ENCODE results near the gene ANTXRL. TPM values are rescaled to one million over a fixed set of nuclear protein-coding genes. Genes with fewer than 3 reads are reported as not detected.
A peak's percentile ranks its signal among the peaks of the same experiment; 100 is the strongest.

The ANTXRL gene
- total RNA-seq, 6 donors from 2014 or later = not detected

DNA sequence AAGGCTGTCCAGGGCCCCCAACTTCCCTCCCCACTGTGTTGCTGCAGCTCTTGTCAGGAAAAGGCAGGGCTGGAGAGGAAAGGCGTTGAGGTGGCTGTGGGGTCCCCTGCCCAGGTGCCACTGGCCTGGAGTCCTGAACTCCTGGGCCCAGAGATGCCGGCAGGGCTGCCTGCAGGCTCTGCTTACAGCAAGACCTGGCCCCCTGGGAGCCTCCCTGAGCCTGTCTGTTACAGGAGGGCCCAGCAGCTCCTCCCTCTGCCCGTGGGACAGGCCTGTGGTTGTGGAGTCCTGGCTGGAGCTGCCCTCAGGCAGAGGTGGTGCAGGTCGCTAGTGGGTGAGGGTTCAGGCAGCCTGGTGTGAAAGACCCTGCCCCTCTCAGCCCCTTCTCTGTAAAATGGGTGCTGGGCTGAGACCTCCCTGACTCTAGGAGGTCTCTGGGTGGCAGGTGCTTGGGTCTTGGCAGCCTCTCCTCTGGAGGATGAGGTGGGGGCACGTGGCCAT lies 9.9 kb downstream of the ANTXRL start:
- Histone ChIP-seq H3K36me3 (no peaks in the 10 kb centered on the region), H3K27ac (no peak overlapping the region), H3K4me3 (no peak overlapping the region), H3K9me3 (no peaks in the 10 kb centered on the region), H3K27me3 (no peaks in the 10 kb centered on the region), H3K4me1 (peaks cover 3 to 8% (median 4%) of the 10 kb centered on the region in 4 donors)
- 76 to 92% methylated on average over 2 to 5 of the region's 5 CpGs for whole genome bisulfite sequencing, 2 donors
- TF ChIP-seq POLR2A (IDR thresholded peaks at IDR 0.05) (no peak), POLR2AphosphoS5 (IDR thresholded peaks at IDR 0.05) (no peak), EP300 (IDR thresholded peaks at IDR 0.05) (no peak), CTCF (IDR thresholded peaks at IDR 0.05) (no peak)
- DNase-seq (peak in 1 of 2 donors; percentile 54), ATAC-seq (ENCODE audit: low FRiP score in 2 of 2) (no peak)

DNA sequence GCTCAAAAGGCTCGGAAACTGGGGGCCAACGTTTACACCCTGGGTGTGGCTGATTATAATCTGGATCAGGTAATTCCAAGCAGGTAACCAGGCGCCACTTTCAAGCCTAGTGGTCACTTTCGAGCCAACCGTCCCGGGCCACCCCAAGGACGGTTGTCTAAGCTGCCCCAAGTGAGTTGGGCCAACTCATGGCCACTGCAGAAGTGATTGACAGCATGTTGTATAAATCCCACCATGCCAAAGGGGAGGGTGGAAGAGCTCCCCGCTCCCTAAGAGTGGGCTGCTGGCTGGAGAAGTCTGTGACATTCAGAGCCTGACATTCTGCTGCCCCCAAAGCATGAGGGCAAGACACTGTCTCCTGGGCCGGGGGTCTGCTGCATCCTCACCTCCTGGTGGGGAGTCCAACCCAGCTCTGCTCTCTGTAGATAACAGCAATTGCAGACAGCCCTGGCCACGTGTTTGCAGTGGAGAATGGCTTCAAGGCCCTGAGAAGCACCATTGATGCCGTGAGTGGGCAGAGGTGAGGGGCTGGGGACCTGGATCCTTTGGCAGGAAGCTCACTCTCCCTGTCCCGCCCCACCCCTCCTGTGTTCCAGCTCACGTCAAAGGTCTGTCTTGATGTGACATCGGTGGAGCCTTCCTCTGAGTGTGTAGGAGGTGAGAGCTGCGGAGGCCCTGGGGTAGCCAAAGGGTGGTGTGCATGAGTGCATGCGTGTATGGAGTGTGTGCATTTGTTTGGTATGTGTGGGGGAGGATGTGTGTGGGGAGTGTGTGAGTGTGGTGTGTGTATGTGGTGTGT lies 10.8 kb downstream of the ANTXRL start:
- ATAC-seq (ENCODE audit: low FRiP score in 2 of 2) (no peak), DNase-seq (no peak)
- Histone ChIP-seq H3K4me1 (peaks cover 0 to 5% (median under 1%) of the 10 kb centered on the region in 4 donors), H3K27me3 (no peaks in the 10 kb centered on the region), H3K36me3 (no peaks in the 10 kb centered on the region), H3K4me3 (no peak overlapping the region), H3K27ac (no peak overlapping the region), H3K9me3 (no peaks in the 10 kb centered on the region)
- TF ChIP-seq CTCF (IDR thresholded peaks at IDR 0.05) = no peak
- TF ChIP-seq POLR2AphosphoS5 (IDR thresholded peaks at IDR 0.05) = no peak
- TF ChIP-seq EP300 (IDR thresholded peaks at IDR 0.05) = no peak
- WGBS, 2 donors = 88 to 93% methylated on average over 7 to 14 of the region's 16 CpGs

DNA sequence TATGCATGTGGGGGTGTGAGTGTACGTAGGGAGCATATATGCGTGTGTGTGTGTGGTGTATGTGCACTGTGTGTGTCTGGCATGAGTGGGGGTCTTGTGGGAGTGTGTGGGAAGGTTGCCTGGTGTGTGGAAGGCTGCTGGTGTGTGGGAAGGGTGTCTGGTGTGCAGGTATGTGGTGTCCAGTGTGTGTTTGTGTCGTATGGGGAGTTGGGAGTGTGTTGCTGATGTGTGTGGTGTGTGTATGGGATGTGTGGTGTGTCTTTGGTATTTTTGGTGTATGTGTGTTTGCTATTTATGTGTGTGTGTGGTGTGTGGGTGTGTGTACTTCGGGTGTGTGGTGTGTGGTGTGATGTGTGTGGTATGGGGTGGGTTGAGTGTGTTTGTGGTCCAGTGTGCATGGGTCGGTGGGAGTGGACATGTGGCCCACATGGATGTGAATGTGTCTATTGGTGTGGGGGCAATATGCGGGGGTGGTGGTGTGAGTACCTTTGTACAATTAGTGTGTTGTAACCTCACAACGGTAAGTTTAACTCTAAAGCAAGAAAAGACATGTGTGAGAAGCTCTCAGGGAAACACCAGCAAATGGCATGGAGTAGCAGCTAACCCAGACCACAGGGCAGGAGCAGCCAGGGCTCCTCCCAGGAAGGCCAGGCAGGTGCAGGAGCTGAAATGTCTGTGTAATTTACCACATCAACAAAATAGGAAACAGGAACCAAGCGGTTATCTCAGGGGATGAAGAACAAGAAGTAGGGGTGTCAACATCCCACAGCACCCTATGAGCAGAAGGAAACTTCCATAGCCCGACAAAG lies 11.9 kb downstream of the ANTXRL start:
- H3K4me1 ChIP-seq = peaks cover 0 to 5% (median 0%) of the 10 kb centered on the region in 4 donors
- no peaks in the 10 kb centered on the region for H3K27me3 ChIP-seq
- no peak for ATAC-seq (ENCODE audit: low FRiP score in 2 of 2)
- no peak overlapping the region for H3K4me3 ChIP-seq
- DNase-seq = no peak
- WGBS, 2 donors = 66 to 81% methylated on average over 9 of the region's 9 CpGs
- H3K9me3 ChIP-seq = no peaks in the 10 kb centered on the region
- no peak for TF ChIP-seq POLR2A (IDR thresholded peaks at IDR 0.05)
- TF ChIP-seq POLR2AphosphoS5 (IDR thresholded peaks at IDR 0.05) = no peak
- no peak for TF ChIP-seq EP300 (IDR thresholded peaks at IDR 0.05)
- no peak for TF ChIP-seq CTCF (IDR thresholded peaks at IDR 0.05)
- no peak overlapping the region for H3K27ac ChIP-seq
- no peaks in the 10 kb centered on the region for H3K36me3 ChIP-seq

DNA sequence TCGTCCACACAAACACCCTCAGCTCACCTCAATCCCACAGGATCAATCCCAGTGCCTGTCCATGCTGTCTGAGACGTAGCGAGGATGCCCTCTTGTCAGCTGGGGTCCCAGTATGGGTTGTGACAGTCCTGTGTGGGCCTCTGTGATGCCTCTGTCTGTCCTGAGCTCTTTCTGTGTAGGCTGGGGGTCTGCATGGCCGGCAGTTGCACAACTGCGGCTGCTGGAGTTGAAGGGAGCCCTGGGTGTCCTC lies 12.4 kb downstream of the ANTXRL start:
- no peak overlapping the region for H3K4me3 ChIP-seq
- 67 to 75% methylated on average over 3 to 5 of the region's 5 CpGs for WGBS, 2 donors
- TF ChIP-seq EP300 (IDR thresholded peaks at IDR 0.05) (no peak), POLR2A (IDR thresholded peaks at IDR 0.05) (no peak), CTCF (IDR thresholded peaks at IDR 0.05) (no peak), POLR2AphosphoS5 (IDR thresholded peaks at IDR 0.05) (no peak)
- H3K9me3 ChIP-seq = no peaks in the 10 kb centered on the region
- no peaks in the 10 kb centered on the region for H3K27me3 ChIP-seq
- DNase-seq = no peak
- ATAC-seq (ENCODE audit: low FRiP score in 2 of 2) = no peak
- peak overlapping the region in 1 of 4 donors; percentile 61 for H3K27ac ChIP-seq
- no peaks in the 10 kb centered on the region for H3K36me3 ChIP-seq
- peaks cover 0 to 5% (median 0%) of the 10 kb centered on the region in 4 donors for H3K4me1 ChIP-seq
